GM21423 (cell line): ENCODE results near the gene POLL.
A peak's percentile ranks its signal among the peaks of the same experiment; 100 is the strongest.
"Not testable (repeated sequence)": the region's sequence is repeated elsewhere in the genome, so short reads cannot be mapped to it uniquely, and the experiment has no call there.

ENCODE experiments used
- ATAC-seq: cut with Tn5 transposase; IDR thresholded peaks from one replicate; pipeline ENCODE4 v1.9.1; 2021; ENCODE audit warnings: mild to moderate bottlenecking, moderate library complexity; ENCODE audit not compliant: unreplicated experiment

The POLL gene

GRCh38 chr10:101587725-101588653 is at the start of gene POLL, which contains the start of gene DPCD:
TSS of gene POLL (minus strand) at chr10:101588257. CDS start at chr10:101587360, 897 bp downstream.
TSS of gene DPCD (plus strand) at chr10:101588321. CDS start at chr10:101588337, 16 bp downstream.
- peak; percentile 96 for ATAC-seq

DNA sequence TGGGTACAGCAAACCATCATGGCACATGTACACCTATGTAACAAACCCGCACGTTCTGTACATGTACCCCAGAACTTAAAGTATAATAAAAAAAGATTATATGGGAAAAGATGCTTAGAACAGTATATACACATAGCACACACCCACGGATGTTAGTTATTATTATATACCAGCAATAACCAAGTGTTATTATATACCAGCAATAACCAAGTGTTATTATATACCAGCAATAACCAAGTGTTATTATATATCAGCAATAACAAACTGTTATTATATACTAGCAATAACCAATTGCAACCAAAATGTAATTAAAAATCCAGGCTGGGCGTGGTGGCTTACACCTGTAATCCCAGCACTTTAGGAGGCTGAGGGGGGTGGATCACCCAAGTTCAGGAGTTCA is 45.5 kb upstream of the POLL start:
- ATAC-seq: not testable (repeated sequence)

DNA sequence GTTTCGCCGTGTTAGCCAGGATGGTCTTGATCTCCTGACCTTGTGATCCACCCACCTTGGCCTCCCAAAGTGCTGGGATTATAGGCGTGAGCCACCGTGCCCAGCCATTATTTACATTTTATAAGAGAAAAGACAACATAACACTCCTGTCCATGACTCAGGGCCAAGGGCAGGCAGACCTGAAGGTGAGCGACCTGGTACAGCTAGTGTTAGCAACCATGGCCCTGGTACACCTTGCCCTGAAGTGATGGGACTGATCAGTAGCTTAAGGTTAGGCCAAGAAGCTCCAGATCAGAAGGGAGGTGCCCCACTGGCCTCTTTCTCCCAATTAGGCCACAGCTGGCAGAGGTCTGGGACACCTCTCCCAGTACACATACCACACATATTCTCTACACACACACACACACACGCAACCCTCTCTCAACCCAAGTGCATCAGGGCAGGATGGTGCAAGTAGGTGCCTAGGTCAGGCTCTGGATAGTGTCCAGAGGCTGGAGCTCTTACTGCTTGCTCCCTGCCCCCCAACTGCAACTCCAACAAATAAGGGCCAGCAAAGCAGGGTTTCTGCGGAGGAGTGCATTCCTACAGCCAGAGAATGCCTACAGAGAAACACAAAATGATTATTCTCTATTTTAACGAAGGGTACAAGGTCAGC is 43.9 kb upstream of the POLL start:
- no peak for ATAC-seq

DNA sequence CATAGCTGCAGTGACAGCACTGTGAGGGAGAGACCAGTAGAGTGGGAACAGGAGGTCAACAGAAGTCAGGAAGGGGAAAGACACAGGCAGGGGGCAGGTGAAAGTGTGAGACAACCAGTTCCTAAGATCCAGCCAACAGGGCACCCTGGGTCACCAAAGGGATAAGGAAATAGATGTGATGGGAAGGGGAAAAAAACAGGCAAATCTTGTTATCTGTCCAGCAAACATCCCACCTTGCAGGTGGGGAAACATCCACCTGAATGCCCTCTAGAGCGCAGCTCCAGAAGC is 42.5 kb upstream of the POLL start:
- ATAC-seq: no peak

GRCh38 chr10:101629837-101630632 is 42.0 kb upstream of the POLL start:
- ATAC-seq: no peak

DNA sequence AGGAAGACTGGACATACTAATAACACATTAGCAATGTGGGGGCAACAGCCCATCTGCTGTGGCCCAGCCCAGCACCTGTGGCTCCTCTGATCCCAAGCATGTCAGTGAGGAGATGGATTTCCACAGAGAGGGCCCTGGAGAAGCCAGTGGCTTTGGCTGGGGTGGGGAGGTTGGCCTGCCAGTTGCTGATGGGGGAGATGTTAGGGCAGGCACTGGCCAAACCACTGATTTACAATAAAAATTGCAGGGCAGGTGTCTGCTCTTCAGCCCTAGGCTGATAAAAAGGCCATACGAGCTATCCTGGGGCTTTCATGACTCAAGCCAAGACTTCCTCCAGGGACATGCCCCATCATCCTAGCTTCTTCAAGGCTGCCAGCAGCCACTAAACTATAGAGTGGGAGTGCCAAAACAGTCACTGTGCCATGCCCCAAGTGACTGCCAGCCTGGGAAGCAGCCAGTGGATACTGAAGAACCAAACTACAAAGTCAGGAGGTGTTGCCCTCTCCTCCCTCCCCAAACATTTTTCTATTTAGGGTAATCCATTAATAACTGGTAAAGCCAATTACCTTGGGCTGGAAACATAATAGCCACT is 37.9 kb upstream of the POLL start:
- no peak for ATAC-seq

DNA sequence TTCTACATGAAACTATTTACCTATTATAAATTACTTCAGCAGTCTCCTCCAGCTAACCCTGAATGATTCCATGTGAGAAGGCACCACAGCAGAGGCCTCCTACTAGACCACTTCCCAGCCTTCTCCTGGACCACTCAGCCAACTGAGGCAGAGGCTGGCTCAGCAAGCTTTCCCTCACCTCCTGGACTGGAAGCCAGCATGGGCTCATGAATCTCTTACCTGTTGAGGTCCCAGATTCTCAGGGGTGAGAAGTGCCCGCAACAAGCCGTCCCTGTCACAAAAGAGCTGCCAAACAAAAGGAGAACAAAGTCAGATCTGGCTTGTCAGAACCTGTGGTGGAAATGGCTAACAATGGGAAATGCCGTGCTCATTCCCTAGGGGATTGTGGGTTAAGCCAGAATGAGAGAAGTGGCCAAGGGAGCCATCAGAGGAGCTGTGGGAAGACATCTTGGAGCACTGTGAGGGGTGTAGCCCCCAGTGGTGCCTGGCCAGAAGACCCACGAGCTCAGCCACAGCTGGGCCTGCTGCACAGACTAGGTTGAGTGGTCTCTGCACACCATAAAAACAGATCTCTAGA is 36.6 kb upstream of the POLL start:
- no peak for ATAC-seq

GRCh38 chr10:101623528-101623927 is 35.5 kb upstream of the POLL start:
- no peak for ATAC-seq

DNA sequence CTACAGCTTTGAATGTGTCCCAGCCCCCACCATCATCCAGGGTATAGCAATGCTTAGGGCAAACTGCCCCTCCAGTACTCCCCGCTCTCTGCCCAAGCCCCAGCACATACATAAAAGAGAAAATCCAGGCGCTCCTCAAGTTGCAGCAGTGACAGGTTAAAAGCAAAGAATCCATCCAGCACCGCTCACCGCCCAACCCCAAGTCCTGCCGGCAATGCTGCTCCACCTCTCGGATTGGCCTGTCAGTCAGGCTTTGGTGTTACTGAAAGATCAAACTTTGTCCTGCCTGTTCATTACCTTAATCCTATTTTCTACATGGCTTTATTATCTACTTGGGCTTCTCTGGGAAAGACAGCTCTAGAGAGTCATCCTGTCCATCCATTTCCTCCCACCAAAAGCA is 31.9 kb upstream of the POLL start:
- ATAC-seq: no peak

- ATAC-seq: no peak
Measured at GRCh38 chr10:101618871-101619270, 30.8 kb upstream of the POLL start.

DNA sequence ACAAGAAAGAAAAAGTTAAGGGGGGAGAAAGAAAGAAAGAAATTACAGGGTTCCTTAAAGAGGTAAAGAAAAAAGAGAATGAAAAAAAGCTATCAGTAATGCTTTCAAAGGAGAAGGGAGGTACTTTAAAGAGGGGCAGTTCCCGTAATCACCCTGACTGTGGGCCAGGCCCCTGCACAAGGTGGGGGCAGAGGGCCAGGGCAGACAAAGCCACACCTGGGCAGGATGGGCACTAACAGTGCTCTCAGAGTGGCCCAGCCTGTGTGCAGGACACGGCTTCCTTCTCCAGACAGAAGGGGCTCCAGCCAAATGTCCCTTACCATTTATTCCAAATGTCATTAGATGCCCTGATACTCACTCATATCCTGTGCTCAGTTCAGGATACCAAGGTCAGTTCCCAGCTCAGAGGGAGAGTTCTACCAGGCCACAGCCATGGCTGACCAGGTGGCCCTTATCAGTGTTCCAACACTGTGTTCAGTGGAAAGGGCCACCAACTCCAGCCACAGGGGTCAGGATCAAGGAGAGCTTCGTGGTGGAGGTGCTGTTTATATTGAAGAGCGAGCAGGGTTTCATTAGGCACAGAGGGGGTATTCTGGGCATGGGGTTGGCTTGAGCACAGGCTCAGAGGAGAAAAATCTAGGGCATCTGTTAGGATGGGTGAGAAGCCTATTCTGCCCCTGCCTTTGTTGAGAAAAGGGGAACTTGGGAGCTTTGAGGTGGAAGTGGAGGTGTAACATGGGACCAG is 29.9 kb upstream of the POLL start:
- ATAC-seq: no peak

DNA sequence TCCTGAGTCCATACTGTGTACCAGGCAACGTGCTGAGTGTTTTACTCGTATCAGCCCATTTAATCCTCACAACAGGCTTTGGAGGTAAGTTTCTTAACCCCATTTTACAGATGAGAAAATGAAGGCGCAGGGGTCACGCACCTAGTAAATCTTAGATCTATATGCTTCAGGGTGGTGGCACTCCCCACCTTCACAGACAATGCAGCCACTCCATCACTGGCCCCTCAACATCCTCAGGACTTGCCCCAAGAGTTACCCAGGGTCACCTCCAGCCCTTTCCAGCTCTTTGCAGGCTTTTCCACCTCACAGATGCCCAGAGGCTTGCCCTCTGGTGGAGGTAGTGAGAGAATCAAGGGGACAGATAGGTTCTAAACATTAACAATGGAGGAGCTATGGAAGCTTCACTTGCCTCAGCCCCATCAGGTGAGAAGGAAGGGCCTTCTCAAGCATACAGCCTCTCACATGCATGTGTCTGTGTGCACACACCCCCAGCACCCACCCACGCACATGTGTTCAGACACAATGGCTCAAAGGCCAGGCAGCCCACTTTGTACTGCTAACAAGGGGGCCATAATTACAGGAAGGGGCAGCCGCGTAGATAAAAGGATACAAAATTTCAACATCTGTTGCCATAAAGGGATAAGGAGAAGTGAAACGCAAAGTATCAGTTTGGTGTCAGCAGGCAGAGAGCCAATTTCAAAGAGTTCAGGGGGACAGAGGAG is 29.2 kb upstream of the POLL start:
- ATAC-seq: no peak

GRCh38 chr10:101616415-101617101 is 28.5 kb upstream of the POLL start:
- ATAC-seq: no peak

DNA sequence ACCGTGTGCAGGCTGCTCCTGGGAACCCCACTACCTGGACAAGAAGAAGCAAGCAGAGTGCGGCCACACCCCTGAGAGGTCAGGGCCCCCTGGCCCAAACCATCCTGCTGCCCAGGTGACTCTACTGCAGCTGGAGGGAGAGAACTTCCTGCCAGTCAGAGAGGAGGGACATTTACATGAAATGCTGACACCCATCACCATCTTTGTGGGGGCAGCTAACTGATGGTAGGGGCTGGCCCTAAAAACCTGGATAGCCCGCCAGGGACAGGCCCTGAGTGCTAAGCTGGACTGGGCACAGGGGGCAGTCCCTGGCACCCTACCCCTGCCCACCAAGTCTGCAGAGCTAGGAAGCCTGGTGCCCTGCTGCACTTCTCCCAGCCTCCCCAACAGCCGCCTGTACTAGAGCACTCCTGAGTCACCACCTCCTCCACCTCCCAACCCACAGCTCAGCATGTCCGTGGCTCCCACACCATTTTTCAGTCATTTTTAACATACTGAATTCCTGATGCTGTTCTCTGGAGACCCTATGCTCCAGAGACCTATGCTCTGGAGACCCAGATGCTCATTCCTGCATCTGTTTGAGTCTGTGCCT is 27.6 kb upstream of the POLL start:
- no peak for ATAC-seq

- ATAC-seq: no peak
Measured at GRCh38 chr10:101614663-101615524, 26.8 kb upstream of the POLL start.

DNA sequence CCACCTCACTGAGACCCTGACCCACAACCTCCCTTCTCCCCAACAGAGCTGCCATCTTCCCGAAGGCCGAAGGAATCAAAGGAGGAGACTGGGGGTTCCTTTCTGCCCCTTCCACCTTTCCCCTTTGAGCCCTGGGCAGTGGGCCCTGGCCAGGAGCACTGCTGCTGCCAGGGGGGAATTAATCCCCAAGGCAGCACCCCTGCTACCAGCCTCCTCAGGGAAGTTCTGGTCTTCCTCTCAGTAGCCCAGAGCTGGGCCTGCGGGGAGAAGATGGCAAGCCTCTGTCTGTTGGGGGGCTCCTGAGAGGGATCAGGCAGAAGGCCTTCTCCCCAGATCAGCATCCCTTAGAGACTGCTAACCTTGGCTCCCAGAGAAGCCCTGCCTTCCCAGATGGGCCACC is 25.6 kb upstream of the POLL start:
- ATAC-seq: no peak

GRCh38 chr10:101612872-101613271 is 24.8 kb upstream of the POLL start:
- ATAC-seq: no peak

DNA sequence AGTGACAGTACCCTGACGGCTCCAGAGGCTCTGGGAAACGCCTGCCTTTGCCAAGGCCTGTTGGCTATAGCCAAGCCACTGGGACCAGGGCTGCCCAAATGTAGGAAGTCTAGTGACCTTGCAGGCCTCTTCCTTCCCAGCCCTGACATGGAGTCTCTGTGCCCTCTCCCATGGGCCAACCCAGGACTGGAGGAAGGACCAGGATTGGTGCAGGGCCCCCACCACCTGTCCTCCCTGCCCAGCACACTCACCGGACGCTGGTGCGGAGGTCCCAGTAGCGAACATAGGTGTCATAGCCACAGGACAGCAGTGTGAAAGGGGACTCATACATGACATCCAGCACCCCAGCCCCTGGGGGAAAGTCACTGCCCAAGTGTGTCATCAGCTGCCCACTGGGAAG is 24.0 kb upstream of the POLL start:
- ATAC-seq: no peak
